ENCODE results near the gene DRC3.
"Not testable (repeated sequence)": the region's sequence is repeated elsewhere in the genome, so short reads cannot be mapped to it uniquely, and the experiment has no call there.

DRC3 gene

GRCh38 chr17:17994271-17995069, 21.8 kb downstream of the DRC3 start:
- no peak overlapping the region for H2AFZ ChIP-seq (ENCODE audit: low read length)
- no peaks in the 10 kb centered on the region for H3K4me1 ChIP-seq (ENCODE audit: insufficient read depth, low read length, poor library complexity, severe bottlenecking)
- H3K4me3 ChIP-seq (ENCODE audit: low read length, poor library complexity, severe bottlenecking), result no peak overlapping the region
- no peaks in the 10 kb centered on the region for H3K9me3 ChIP-seq (ENCODE audit: insufficient read depth, low read depth, low read length)
- TF ChIP-seq CTCF (conservative IDR thresholded peaks at IDR 0.05; ENCODE audit: low read length) (peak; percentile 51), EZH2phosphoT487 (IDR thresholded peaks at IDR 0.05; ENCODE audit: borderline replicate concordance) (no peak)
- no peaks in the 10 kb centered on the region for H3K27me3 ChIP-seq (ENCODE audit: insufficient read depth, low read length, poor library complexity, severe bottlenecking)
- no peaks in the 10 kb centered on the region for H3K36me3 ChIP-seq (ENCODE audit: insufficient read depth, low read length)
- no peaks in the 10 kb centered on the region for H3K9me2 ChIP-seq (replicated peaks; ENCODE audit: low read depth, low read length)
- no peaks in the 10 kb centered on the region for H3F3A ChIP-seq (ENCODE audit: low read depth)
- no peak overlapping the region for H3K9ac ChIP-seq (ENCODE audit: low read depth, low read length, poor library complexity, severe bottlenecking)
- H3K4me2 ChIP-seq (ENCODE audit: low read depth, low read length, poor library complexity, severe bottlenecking), result no peak overlapping the region
- no peaks in the 10 kb centered on the region for H3K79me2 ChIP-seq (ENCODE audit: insufficient read depth, low read length)
- no peaks in the 10 kb centered on the region for H4K20me1 ChIP-seq (ENCODE audit: insufficient read depth, low read length, poor library complexity, severe bottlenecking)

GRCh38 chr17:17995887-17996286, 23.2 kb downstream of the DRC3 start:
- H3F3A ChIP-seq (ENCODE audit: low read depth); H3K9me3 ChIP-seq (ENCODE audit: insufficient read depth, low read depth, low read length); H2AFZ ChIP-seq (ENCODE audit: low read length); H3K79me2 ChIP-seq (ENCODE audit: insufficient read depth, low read length); H3K27me3 ChIP-seq (ENCODE audit: insufficient read depth, low read length, poor library complexity, severe bottlenecking); H3K4me3 ChIP-seq (ENCODE audit: low read length, poor library complexity, severe bottlenecking); H3K4me2 ChIP-seq (ENCODE audit: low read depth, low read length, poor library complexity, severe bottlenecking); H3K9ac ChIP-seq (ENCODE audit: low read depth, low read length, poor library complexity, severe bottlenecking); H3K36me3 ChIP-seq (ENCODE audit: insufficient read depth, low read length); H3K4me1 ChIP-seq (ENCODE audit: insufficient read depth, low read length, poor library complexity, severe bottlenecking); H3K9me2 ChIP-seq (replicated peaks; ENCODE audit: low read depth, low read length); H4K20me1 ChIP-seq (ENCODE audit: insufficient read depth, low read length, poor library complexity, severe bottlenecking): not testable (repeated sequence)

GRCh38 chr17:17998934-17999333, 26.3 kb downstream of the DRC3 start:
- no peak overlapping the region for H3K4me2 ChIP-seq (ENCODE audit: low read depth, low read length, poor library complexity, severe bottlenecking)
- H3K9me3 ChIP-seq (ENCODE audit: insufficient read depth, low read depth, low read length), result no peaks in the 10 kb centered on the region

More at GRCh38 chr17:17998934-17999333, 26.3 kb downstream of the DRC3 start:
- no peaks in the 10 kb centered on the region for H3K27me3 ChIP-seq (ENCODE audit: insufficient read depth, low read length, poor library complexity, severe bottlenecking)
- H4K20me1 ChIP-seq (ENCODE audit: insufficient read depth, low read length, poor library complexity, severe bottlenecking), result no peaks in the 10 kb centered on the region
- H2AFZ ChIP-seq (ENCODE audit: low read length), result no peak overlapping the region
- H3K9ac ChIP-seq (ENCODE audit: low read depth, low read length, poor library complexity, severe bottlenecking), result no peak overlapping the region
- no peak overlapping the region for H3K4me3 ChIP-seq (ENCODE audit: low read length, poor library complexity, severe bottlenecking)
- no peaks in the 10 kb centered on the region for H3K4me1 ChIP-seq (ENCODE audit: insufficient read depth, low read length, poor library complexity, severe bottlenecking)
- H3F3A ChIP-seq (ENCODE audit: low read depth), result no peaks in the 10 kb centered on the region
- no peak for TF ChIP-seq EZH2phosphoT487 (IDR thresholded peaks at IDR 0.05; ENCODE audit: borderline replicate concordance)
- TF ChIP-seq CTCF (conservative IDR thresholded peaks at IDR 0.05; ENCODE audit: low read length), result no peak
- H3K9me2 ChIP-seq (replicated peaks; ENCODE audit: low read depth, low read length), result no peaks in the 10 kb centered on the region
- H3K79me2 ChIP-seq (ENCODE audit: insufficient read depth, low read length), result no peaks in the 10 kb centered on the region
- no peaks in the 10 kb centered on the region for H3K36me3 ChIP-seq (ENCODE audit: insufficient read depth, low read length)

Data from Loucy (cell line).